Bronchial epithelial cell (primary cell): ENCODE measurements around the gene PCDH1. TPM values are rescaled to one million over a fixed set of nuclear protein-coding genes. Genes with fewer than 3 reads are reported as not detected.
A peak's percentile ranks its signal among the peaks of the same experiment; 100 is the strongest.

Experiments
- DNase-seq: peaks from one replicate; pipeline ENCODE4 v3.0.0-alpha.2; 2010; ENCODE audit warnings: low read depth
- FAIRE-seq: peaks from 2 replicates; lab custom pipeline; 2011; peaks lifted over from hg19 to GRCh38; lab: Jason Lieb, UNC
- H3K27me3 ChIP-seq: 2 replicates; pipeline ENCODE4 v1.5.1; 2011; ENCODE audit warnings: low read length; ENCODE audit not compliant: control insufficient read depth, insufficient read depth
- H3K36me3 ChIP-seq: 2 replicates; pipeline ENCODE4 v1.5.1; 2011; ENCODE audit warnings: low read length; ENCODE audit not compliant: control insufficient read depth, insufficient read depth
- H3K4me3 ChIP-seq: 2 replicates; pipeline ENCODE4 v1.5.1; 2011; ENCODE audit warnings: mild to moderate bottlenecking, low read depth, low read length, control low read depth
- CTCF ChIP-seq: IDR thresholded peaks from 2 replicates; pipeline ENCODE4 v1.5.1; 2011; ENCODE audit warnings: mild to moderate bottlenecking, moderate library complexity, low read length, control low read depth, inconsistent platforms; ENCODE audit not compliant: insufficient read depth, severe bottlenecking
- total RNA-seq: library from RNA; depleted of rRNA; stranded (reverse); fragments of >200 nt; gene quantifications from 2 replicates; pipeline ENCODE4 v1.2.1, GENCODE V29; 2014

The PCDH1 gene
- total RNA-seq, 1 donor from 2014 or later: 85.3 TPM

GRCh38 chr5:141809380-141810096 lies 68.7 kb downstream of the PCDH1 start:
- Histone ChIP-seq H3K4me3 (no peak overlapping the region), H3K36me3 (no peaks in the 10 kb centered on the region), H3K27me3 (peaks cover 18% of the 10 kb centered on the region)
- FAIRE-seq (no peak), DNase-seq (no peak)
- TF ChIP-seq CTCF: no peak

- DNase-seq (no peak), FAIRE-seq (peak; percentile 13)
- Histone ChIP-seq H3K27me3 (peaks cover 20% of the 10 kb centered on the region), H3K36me3 (no peaks in the 10 kb centered on the region), H3K4me3 (no peak overlapping the region)
- TF ChIP-seq CTCF: no peak
These were observed 69.4 kb downstream of the PCDH1 start for GRCh38 chr5:141808857-141809256.

- H3K4me3 ChIP-seq: no peak overlapping the region
- peaks cover 26% of the 10 kb centered on the region for H3K27me3 ChIP-seq
- no peak for DNase-seq
- no peak for FAIRE-seq
- H3K36me3 ChIP-seq: no peaks in the 10 kb centered on the region
- no peak for TF ChIP-seq CTCF
These were observed 70.5 kb downstream of the PCDH1 start for GRCh38 chr5:141807732-141808131.

- DNase-seq (no peak), FAIRE-seq (no peak)
- TF ChIP-seq CTCF: no peak
- no peak overlapping the region for H3K4me3 ChIP-seq
- H3K27me3 ChIP-seq: peaks cover 26% of the 10 kb centered on the region
- no peaks in the 10 kb centered on the region for H3K36me3 ChIP-seq
These were observed 70.9 kb downstream of the PCDH1 start for GRCh38 chr5:141807329-141807728.

- H3K27me3 ChIP-seq: peaks cover 24% of the 10 kb centered on the region
- TF ChIP-seq CTCF: no peak
- no peak overlapping the region for H3K4me3 ChIP-seq
- FAIRE-seq (no peak), DNase-seq (no peak)
- H3K36me3 ChIP-seq: no peaks in the 10 kb centered on the region
These were observed 71.6 kb downstream of the PCDH1 start for GRCh38 chr5:141806626-141807025.
